IMR-90 (cell line): ENCODE measurements around the gene BOD1. TPM values are rescaled to one million over a fixed set of nuclear protein-coding genes. Genes with fewer than 3 reads are reported as not detected.

Experiments used
- ATAC-seq: fragments of 200-7000 bp; cut with Tn5 transposase; 2 replicates; pipeline ENCODE4 v1.9.1; 2020; ENCODE audit warnings: low read depth, mild to moderate bottlenecking, moderate library complexity
- BruUV-seq: library from RNA; stranded (reverse); fragments of 400-500 nt; replicated peaks from 2 replicates; lab custom pipeline; 2021; lab: Mats Ljungman, UMichigan
- CTCF ChIA-PET: fragments of 300-600 bp; formaldehyde crosslinking; extraction: SDS; loops from one replicate; lab custom pipeline; 2021; ENCODE audit warnings: antibody characterized with exemption; lab: Yijun Ruan, JAX
- POLR2A ChIA-PET: fragments of 300-600 bp; sonication (Branson Sonifier 250); formaldehyde crosslinking; loops from one replicate; lab custom pipeline; 2022; ENCODE audit warnings: antibody characterized with exemption; ENCODE audit not compliant: unreplicated experiment; lab: Charles Lee
- DNase-seq: peaks from one replicate; pipeline ENCODE4 v3.0.0; 2013
- H2AFZ ChIP-seq: replicated peaks from 2 replicates; pipeline ENCODE3; 2013; ENCODE audit warnings: low read length, mild to moderate bottlenecking; ENCODE audit not compliant: poor library complexity
- H2AK5ac ChIP-seq: 2 replicates; pipeline ENCODE4 v1.6.1; 2013; ENCODE audit warnings: low read depth, low read length, inconsistent platforms
- H2AK9ac ChIP-seq: replicated peaks from 2 replicates; pipeline ENCODE3; 2013; ENCODE audit warnings: mild to moderate bottlenecking, low read depth, low read length, moderate library complexity; ENCODE audit not compliant: poor library complexity
- H2BK120ac ChIP-seq: 2 replicates; pipeline ENCODE4 v1.6.1; 2013; ENCODE audit warnings: low read depth, low read length, inconsistent platforms
- H2BK15ac ChIP-seq: 3 replicates; pipeline ENCODE4 v1.6.1; 2013; ENCODE audit warnings: low read depth, low read length, inconsistent platforms
- H2BK20ac ChIP-seq: 2 replicates; pipeline ENCODE4 v1.6.1; 2013; ENCODE audit warnings: low read depth, mild to moderate bottlenecking, inconsistent platforms, low read length, moderate library complexity
- H2BK5ac ChIP-seq: 2 replicates; pipeline ENCODE4 v1.6.1; 2013; ENCODE audit warnings: mild to moderate bottlenecking, low read depth, low read length, inconsistent platforms; ENCODE audit not compliant: poor library complexity, severe bottlenecking
- H3K14ac ChIP-seq: replicated peaks from 2 replicates; pipeline ENCODE4 v1.6.1; 2013; ENCODE audit warnings: low read depth, low read length, inconsistent platforms
- H3K18ac ChIP-seq: 2 replicates; pipeline ENCODE4 v1.6.1; 2013; ENCODE audit warnings: low read depth, low read length, control low read depth
- H3K23ac ChIP-seq: 2 replicates; pipeline ENCODE4 v1.6.1; 2013; ENCODE audit warnings: low read depth, low read length, inconsistent platforms
- H3K27ac ChIP-seq: 2 replicates; pipeline ENCODE4 v1.5.1; 2013; ENCODE audit warnings: mild to moderate bottlenecking, control low read depth, low read length; ENCODE audit not compliant: insufficient read depth
- H3K27me3 ChIP-seq: 2 replicates; pipeline ENCODE4 v1.6.1; 2013; ENCODE audit warnings: low read length; ENCODE audit not compliant: control insufficient read depth, insufficient read depth
- H3K36me3 ChIP-seq: 2 replicates; pipeline ENCODE4 v1.6.1; 2013; ENCODE audit warnings: low read length, mixed read lengths; ENCODE audit not compliant: control insufficient read depth, insufficient read depth
- H3K4ac ChIP-seq: 2 replicates; pipeline ENCODE4 v1.6.1; 2013; ENCODE audit warnings: low read depth, low read length, inconsistent platforms
- H3K4me1 ChIP-seq: 2 replicates; pipeline ENCODE4 v1.6.1; 2013; ENCODE audit warnings: low read length, mixed read lengths; ENCODE audit not compliant: control insufficient read depth, insufficient read depth
- H3K4me2 ChIP-seq: 2 replicates; pipeline ENCODE4 v1.6.1; 2013; ENCODE audit warnings: low read depth, mild to moderate bottlenecking, control low read depth, low read length, moderate library complexity
- H3K4me3 ChIP-seq: 2 replicates; pipeline ENCODE4 v1.5.1; 2013; ENCODE audit warnings: low read depth, mild to moderate bottlenecking, control low read depth, low read length, moderate library complexity; ENCODE audit not compliant: insufficient read depth
- H3K56ac ChIP-seq: 2 replicates; pipeline ENCODE4 v1.6.1; 2013; ENCODE audit warnings: low read length, inconsistent platforms; ENCODE audit not compliant: insufficient read depth; ENCODE audit errors: extremely low read depth
- H3K79me1 ChIP-seq, 2 experiments: 2 replicates each; pipeline ENCODE4 v1.6.1; 2013; ENCODE audit warnings: low read length in 2 of 2, inconsistent platforms in 1 of 2, low read depth in 1 of 2
- H3K9ac ChIP-seq: 2 replicates; pipeline ENCODE4 v1.6.1; 2013; ENCODE audit warnings: low read depth, low read length, control low read depth
- H3K9me1 ChIP-seq: 2 replicates; pipeline ENCODE4 v1.6.1; 2013; ENCODE audit warnings: low read length, inconsistent platforms; ENCODE audit not compliant: insufficient read depth
- H3K9me3 ChIP-seq: 2 replicates; pipeline ENCODE4 v1.6.1; 2013; ENCODE audit warnings: low read length; ENCODE audit not compliant: control insufficient read depth, insufficient read depth
- H4K20me1 ChIP-seq: 2 replicates; pipeline ENCODE4 v1.6.1; 2013; ENCODE audit warnings: low read length, inconsistent platforms; ENCODE audit not compliant: insufficient read depth
- H4K5ac ChIP-seq: 2 replicates; pipeline ENCODE4 v1.6.1; 2013; ENCODE audit warnings: mild to moderate bottlenecking, low read depth, low read length, control low read depth
- H4K8ac ChIP-seq, 2 experiments: 2 replicates each; pipeline ENCODE4 v1.6.1; 2013; ENCODE audit warnings: low read depth in 2 of 2, low read length in 2 of 2, control low read depth in 1 of 2, inconsistent platforms in 1 of 2
- H4K91ac ChIP-seq: 2 replicates; pipeline ENCODE4 v1.6.1; 2013; ENCODE audit warnings: low read depth, low read length, inconsistent platforms; ENCODE audit not compliant: insufficient read depth
- CEBPB ChIP-seq: IDR thresholded peaks from 2 replicates; pipeline ENCODE4 v1.6.1; 2012; ENCODE audit warnings: low read depth, low read length, improper control_type of control experiment
- CHD1 ChIP-seq: IDR thresholded peaks from 2 replicates; pipeline ENCODE4 v1.6.1; 2012; ENCODE audit warnings: low read depth, low read length, improper control_type of control experiment
- MAZ ChIP-seq: IDR thresholded peaks from 2 replicates; pipeline ENCODE4 v1.6.1; 2012; ENCODE audit warnings: low read depth, mild to moderate bottlenecking, low read length, improper control_type of control experiment, moderate library complexity, borderline replicate concordance
- MXI1 ChIP-seq: IDR thresholded peaks from 2 replicates; pipeline ENCODE4 v1.6.1; 2012; ENCODE audit warnings: low read depth, mild to moderate bottlenecking, low read length, moderate library complexity, borderline replicate concordance
- RAD21 ChIP-seq: IDR thresholded peaks from 2 replicates; pipeline ENCODE4 v1.6.1; 2012; ENCODE audit warnings: low read length, improper control_type of control experiment
- SMC3 ChIP-seq: fragments of 150-350 bp; IDR thresholded peaks from 2 replicates; pipeline ENCODE4 v1.6.1; 2016; ENCODE audit warnings: low read depth, mild to moderate bottlenecking, antibody characterized with exemption, low read length, moderate library complexity
- WGBS, 2 experiments: methylation state at CpG; one replicate each; pipeline versions ENCODE4 v1.1.5 to v1.1.7; 2013; ENCODE audit warnings: missing lambda C conversion rate in 2 of 2; ENCODE audit not compliant: insufficient read length in 1 of 2; ENCODE audit errors: extremely low coverage in 2 of 2; 5-methylcytosine and 5-hydroxymethylcytosine counted together
- dilution Hi-C: fragments of 300-500 bp; cut with HindIII; formaldehyde crosslinking; loops from one replicate; pipeline ENCODE4 v1.14.3; 2018; ENCODE audit warnings: low sequenced_read_pairs; ENCODE audit not compliant: unreplicated experiment
- in situ Hi-C: fragments of 300-500 bp; cut with MboI; formaldehyde crosslinking; loops from 3 replicates; pipeline ENCODE4 v1.14.3; 2019; ENCODE audit warnings: low sequenced_read_pairs, inconsistent platforms, mixed read lengths
- intact Hi-C: fragments of 100-400 bp; cut with micrococcal nuclease; formaldehyde crosslinking; loops from 2 replicates; pipeline ENCODE4 v1.10.0; 2022
- polyA plus RNA-seq, 3 experiments: library from polyadenylated mRNA; depleted of rRNA; stranded (reverse); fragments of >200 nt; gene quantifications; 2 replicates each; pipeline ENCODE4 v1.2.3, GENCODE V29; 2012; ENCODE audit warnings: low replicate concordance in 1 of 3
- total RNA-seq: library from RNA; depleted of rRNA; stranded (reverse); fragments of >200 nt; gene quantifications from 2 replicates; pipeline ENCODE4 v1.2.3, GENCODE V29; 2012
- TF ChIP-seq, protein P1 (sequence below): conservative IDR thresholded peaks from 2 replicates; pipeline ENCODE4 v1.5.1; 2012; ENCODE audit warnings: mild to moderate bottlenecking, low read depth, low read length, improper control_type of control experiment

Gene BOD1
- total and polyA plus RNA-seq, 2 of the 4 experiments (the other 2 are of a cell fraction) = 57.9 to 71.7 TPM

DNA sequence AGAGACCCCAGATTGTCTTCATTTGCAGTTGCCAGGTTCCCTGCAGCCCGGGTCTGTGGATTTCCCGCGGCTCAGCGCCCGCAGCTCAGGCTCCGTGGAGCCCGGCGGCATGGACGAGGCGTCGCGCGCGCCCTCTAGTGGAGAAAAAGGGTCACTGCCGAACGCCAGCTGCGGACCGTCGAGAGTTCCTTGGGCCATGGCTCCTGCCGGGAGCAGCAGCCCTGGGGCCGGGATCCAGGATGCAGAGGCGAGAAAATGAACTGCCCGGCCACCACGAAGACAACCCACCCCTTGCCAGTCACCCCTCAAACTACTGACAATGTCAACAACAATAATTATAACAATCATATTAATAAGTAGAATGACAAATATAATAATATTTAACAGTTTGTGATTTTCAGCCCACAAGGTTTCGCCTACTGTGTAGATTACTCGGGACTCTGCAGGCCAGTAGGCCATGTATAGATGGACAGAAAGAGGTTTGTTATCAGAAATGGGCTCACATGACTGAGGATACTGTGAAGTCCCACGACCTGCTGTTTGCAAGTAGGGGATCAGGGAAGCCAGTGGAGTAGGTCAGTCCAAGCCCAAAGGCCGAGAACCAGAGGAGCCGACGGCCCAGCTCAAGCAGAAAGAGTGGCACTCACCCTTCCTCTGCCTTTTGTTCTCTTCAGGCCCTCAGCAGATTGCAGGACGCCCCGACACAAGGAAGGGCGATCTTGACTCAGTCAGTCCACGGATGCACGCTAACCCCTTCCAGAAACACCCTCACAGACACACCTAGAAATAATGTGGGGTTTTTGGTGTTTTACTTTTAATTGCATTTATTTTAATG lies 43.1 kb downstream of the BOD1 start:
- Histone ChIP-seq H2AK5ac (0 out of 2 replicates have a peak overlapping the region, but pooled peaks have one; percentile 54), H3K14ac (peak overlapping the region; percentile 76), H3K4ac (peak overlapping the region; percentile 89), H3K79me1 (no peaks in the 10 kb centered on the region), H2AFZ (peak overlapping the region; percentile 72), H3K9ac (peak overlapping the region; percentile 53; the same call in 1 of the 2 replicates), H4K5ac (peak overlapping the region; percentile 62), H3K27me3 (no peaks in the 10 kb centered on the region), H2AK9ac (no peak overlapping the region), H3K23ac (no peak overlapping the region), H3K4me2 (peak overlapping the region; percentile 87), H3K9me3 (peaks cover 2% of the 10 kb centered on the region), H2BK15ac (peak overlapping the region; percentile 86; the same call in 2 of the 3 replicates), H3K56ac (0 out of 2 replicates have a peak overlapping the region, but pooled peaks have one; percentile 34), H3K18ac (peak overlapping the region; percentile 47; the same call in 1 of the 2 replicates), H3K36me3 (no peaks in the 10 kb centered on the region), H3K9me1 (no peaks in the 10 kb centered on the region), H4K8ac (peak overlapping the region; percentile 78 to 96; a peak in 3 of 4 replicates), H3K27ac (no peak overlapping the region; the same call in 1 of the 2 replicates), H2BK120ac (peak overlapping the region; percentile 84), H2BK20ac (peak overlapping the region; percentile 89), H3K4me1 (peaks cover 3% of the 10 kb centered on the region; the same call in 1 of the 2 replicates), H3K4me3 (no peak overlapping the region), H4K91ac (peak overlapping the region; percentile 75), H2BK5ac (no peak overlapping the region), H4K20me1 (no peaks in the 10 kb centered on the region)
- 20% methylated on average over 16 of the region's 35 CpGs; no CpG with 5 or more reads in 1 of the 2 experiments for WGBS, 2 experiments
- ATAC-seq = peak; percentile 99
- in situ Hi-C loops (loop anchor here (5.0 kb wide), 1 partner anchor 281 kb away; no protein-coding TSS in a partner anchor), dilution Hi-C loops (no loop called here), intact Hi-C loops (loop anchor here (1.0 to 5.0 kb wide), 6 partner anchors 76 to 279 kb away; no protein-coding TSS in a partner anchor)
- DNase-seq = peak; percentile 49
- POLR2A ChIA-PET = no interaction called here
- TF ChIP-seq CEBPB (no peak), CHD1 (no peak), SMC3 (peak; percentile 95), MXI1 (no peak), RAD21 (peak; percentile 93), MAZ (peak; percentile 10; the same call in 1 of the 2 replicates)
- TF ChIP-seq, protein P1, sequence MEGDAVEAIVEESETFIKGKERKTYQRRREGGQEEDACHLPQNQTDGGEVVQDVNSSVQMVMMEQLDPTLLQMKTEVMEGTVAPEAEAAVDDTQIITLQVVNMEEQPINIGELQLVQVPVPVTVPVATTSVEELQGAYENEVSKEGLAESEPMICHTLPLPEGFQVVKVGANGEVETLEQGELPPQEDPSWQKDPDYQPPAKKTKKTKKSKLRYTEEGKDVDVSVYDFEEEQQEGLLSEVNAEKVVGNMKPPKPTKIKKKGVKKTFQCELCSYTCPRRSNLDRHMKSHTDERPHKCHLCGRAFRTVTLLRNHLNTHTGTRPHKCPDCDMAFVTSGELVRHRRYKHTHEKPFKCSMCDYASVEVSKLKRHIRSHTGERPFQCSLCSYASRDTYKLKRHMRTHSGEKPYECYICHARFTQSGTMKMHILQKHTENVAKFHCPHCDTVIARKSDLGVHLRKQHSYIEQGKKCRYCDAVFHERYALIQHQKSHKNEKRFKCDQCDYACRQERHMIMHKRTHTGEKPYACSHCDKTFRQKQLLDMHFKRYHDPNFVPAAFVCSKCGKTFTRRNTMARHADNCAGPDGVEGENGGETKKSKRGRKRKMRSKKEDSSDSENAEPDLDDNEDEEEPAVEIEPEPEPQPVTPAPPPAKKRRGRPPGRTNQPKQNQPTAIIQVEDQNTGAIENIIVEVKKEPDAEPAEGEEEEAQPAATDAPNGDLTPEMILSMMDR = peak; percentile 92
- BruUV-seq = no TSS peak
- CTCF ChIA-PET = interaction anchor here (0.5 to 2.0 kb wide), 20 partner anchors 9 to 281 kb away, joined by 3 to 8 read pairs (median 3); no protein-coding TSS in a partner anchor
